KMS-11 (cell line): Measurements from ENCODE around the gene AR.

Source experiments
- H2AFZ ChIP-seq: fragments of 200-600 bp; sonication (generic); 2 replicates; pipeline ENCODE4 v1.6.1; 2016; ENCODE audit warnings: antibody characterized with exemption, mixed run types, low read depth
- H3K27ac ChIP-seq: fragments of 200-600 bp; sonication (generic); 2 replicates; pipeline ENCODE4 v1.6.1; 2016; ENCODE audit warnings: mild to moderate bottlenecking, mixed run types
- H3K27me3 ChIP-seq: fragments of 200-600 bp; sonication (generic); 2 replicates; pipeline ENCODE4 v1.6.1; 2017; ENCODE audit warnings: mild to moderate bottlenecking, low read depth, mixed run types, moderate library complexity; ENCODE audit not compliant: insufficient read depth
- H3K36me3 ChIP-seq: fragments of 200-600 bp; sonication (generic); 2 replicates; pipeline ENCODE4 v1.6.1; 2017; ENCODE audit warnings: mild to moderate bottlenecking, mixed run types; ENCODE audit not compliant: insufficient read depth
- H3K4me1 ChIP-seq: fragments of 200-600 bp; sonication (generic); 2 replicates; pipeline ENCODE4 v1.6.1; 2016; ENCODE audit warnings: mild to moderate bottlenecking, low read depth, mixed run types; ENCODE audit not compliant: poor library complexity, severe bottlenecking
- H3K4me2 ChIP-seq: fragments of 200-600 bp; sonication (generic); 2 replicates; pipeline ENCODE4 v1.7.0; 2016; ENCODE audit warnings: mild to moderate bottlenecking, mixed run types
- H3K4me3 ChIP-seq: fragments of 200-600 bp; sonication (generic); IDR thresholded peaks from 2 replicates; pipeline ENCODE4 v1.6.1; 2017; ENCODE audit warnings: low read depth, low read length, mixed read lengths; ENCODE audit not compliant: insufficient read depth
- H3K79me2 ChIP-seq: fragments of 200-600 bp; sonication (generic); 2 replicates; pipeline ENCODE4 v1.6.1; 2016; ENCODE audit warnings: low read depth, mixed run types; ENCODE audit not compliant: insufficient read depth
- H3K9ac ChIP-seq: fragments of 200-600 bp; sonication (generic); 2 replicates; pipeline ENCODE4 v1.6.1; 2016; ENCODE audit warnings: mild to moderate bottlenecking, mixed run types
- H4K20me1 ChIP-seq: fragments of 200-600 bp; sonication (generic); 2 replicates; pipeline ENCODE4 v1.6.1; 2016; ENCODE audit warnings: mild to moderate bottlenecking, mixed run types; ENCODE audit not compliant: insufficient read depth
- CTCF ChIP-seq: fragments of 200-600 bp; sonication (generic); conservative IDR thresholded peaks from 2 replicates; pipeline ENCODE4 v1.6.1; 2017; ENCODE audit warnings: low read depth, mild to moderate bottlenecking, antibody characterized with exemption, low read length, moderate library complexity, mixed read lengths

Gene AR

GRCh38 chrX:67604979-67605703 lies 61.3 kb downstream of the AR start:
- Histone ChIP-seq H4K20me1 (no peaks in the 10 kb centered on the region), H3K36me3 (no peaks in the 10 kb centered on the region), H3K27me3 (no peaks in the 10 kb centered on the region), H3K9ac (no peak overlapping the region), H2AFZ (no peak overlapping the region), H3K4me1 (peaks cover 29% of the 10 kb centered on the region), H3K4me3 (no peak overlapping the region), H3K27ac (no peak overlapping the region), H3K79me2 (no peaks in the 10 kb centered on the region), H3K4me2 (no peak overlapping the region)
- TF ChIP-seq CTCF = no peak

- H3K9ac ChIP-seq = no peak overlapping the region
- peaks cover 43% of the 10 kb centered on the region for H3K4me1 ChIP-seq
- H3K27me3 ChIP-seq = no peaks in the 10 kb centered on the region
- TF ChIP-seq CTCF = no peak
- H3K79me2 ChIP-seq = no peaks in the 10 kb centered on the region
- no peak overlapping the region for H3K4me3 ChIP-seq
- no peak overlapping the region for H3K27ac ChIP-seq
- H2AFZ ChIP-seq = no peak overlapping the region
- H4K20me1 ChIP-seq = no peaks in the 10 kb centered on the region
- H3K4me2 ChIP-seq = no peak overlapping the region
- no peaks in the 10 kb centered on the region for H3K36me3 ChIP-seq
Measured at GRCh38 chrX:67607466-67607865, 63.6 kb downstream of the AR start.

DNA sequence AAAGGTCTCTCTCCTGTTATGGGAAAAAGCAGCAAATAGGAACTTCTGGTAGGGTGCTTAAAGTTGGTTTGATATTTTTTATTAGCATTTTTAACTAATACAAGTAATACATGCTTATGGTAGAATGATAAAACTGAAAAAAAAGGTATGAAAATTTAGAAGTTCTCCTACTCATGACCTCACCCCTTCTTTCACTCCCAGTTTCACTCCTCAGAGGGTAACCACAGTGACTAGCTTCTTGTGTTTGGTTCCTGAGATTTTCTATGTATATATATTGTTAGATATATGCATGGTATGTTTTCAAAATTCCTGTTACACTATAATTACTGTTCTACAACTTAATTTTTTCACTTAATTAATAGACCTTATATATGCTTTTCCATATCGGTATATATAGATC lies 66.5 kb downstream of the AR start:
- no peaks in the 10 kb centered on the region for H3K27me3 ChIP-seq
- peak overlapping the region; percentile 36; the same call in 1 of the 2 replicates for H3K27ac ChIP-seq
- H4K20me1 ChIP-seq = no peaks in the 10 kb centered on the region
- H3K4me1 ChIP-seq = peaks cover 39% of the 10 kb centered on the region
- H3K79me2 ChIP-seq = no peaks in the 10 kb centered on the region
- no peak overlapping the region for H2AFZ ChIP-seq
- no peaks in the 10 kb centered on the region for H3K36me3 ChIP-seq
- TF ChIP-seq CTCF = no peak
- peak overlapping the region; percentile 72; the same call in 1 of the 2 replicates for H3K4me2 ChIP-seq
- H3K4me3 ChIP-seq = no peak overlapping the region
- H3K9ac ChIP-seq = no peak overlapping the region

DNA sequence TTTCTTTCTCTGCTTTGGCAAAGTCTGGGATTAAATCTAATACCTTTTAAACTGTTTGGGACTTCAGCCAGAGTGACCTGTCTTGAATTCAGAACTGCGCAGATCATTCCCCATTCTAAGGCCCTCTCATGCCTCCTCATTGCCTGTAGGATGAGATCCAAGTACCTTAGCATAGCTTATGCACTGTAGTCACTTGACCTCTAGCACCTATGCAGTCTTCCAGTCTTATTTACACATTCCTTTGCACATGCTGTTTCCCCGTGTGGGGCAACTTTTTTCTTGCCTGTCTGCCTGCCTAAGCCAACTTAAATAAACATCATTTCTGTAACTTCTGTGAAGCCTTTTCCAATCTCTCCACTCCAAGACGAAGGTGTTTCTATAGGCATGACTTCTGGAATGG lies 68.4 kb downstream of the AR start:
- Histone ChIP-seq H3K27ac (no peak overlapping the region), H2AFZ (no peak overlapping the region), H3K79me2 (no peaks in the 10 kb centered on the region), H3K27me3 (no peaks in the 10 kb centered on the region), H4K20me1 (no peaks in the 10 kb centered on the region), H3K4me2 (no peak overlapping the region), H3K4me1 (peaks cover 30% of the 10 kb centered on the region), H3K36me3 (no peaks in the 10 kb centered on the region), H3K9ac (no peak overlapping the region), H3K4me3 (no peak overlapping the region)
- TF ChIP-seq CTCF = no peak
